ENCODE data around the gene ABCC6. TPM values are rescaled to one million over a fixed set of nuclear protein-coding genes. Genes with fewer than 3 reads are reported as not detected.
A peak's percentile ranks its signal among the peaks of the same experiment; 100 is the strongest.

The ABCC6 gene
- total RNA-seq, 1 donor from 2014 or later, result 0.23 TPM

DNA sequence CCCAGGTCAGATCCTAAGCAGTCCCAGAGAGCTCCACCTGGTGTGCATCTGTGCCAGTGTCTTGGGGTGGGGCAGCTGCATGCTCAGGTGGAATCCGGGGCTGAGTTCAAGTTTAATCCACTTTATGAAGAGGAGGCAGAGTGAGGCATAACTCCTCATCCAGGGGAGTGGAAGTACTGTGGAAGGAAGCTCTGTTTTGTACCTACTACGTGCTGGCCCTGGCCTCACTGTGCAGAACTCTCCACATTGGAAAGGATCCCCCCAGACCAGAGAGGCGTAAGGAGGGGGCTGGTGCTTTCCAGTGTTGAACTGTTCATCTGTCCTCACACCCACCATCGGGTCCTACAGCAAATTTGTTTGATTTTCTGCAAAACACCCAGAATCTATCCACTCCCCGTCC is 78.0 kb downstream of the ABCC6 start:
- DNase-seq (ENCODE audit: extremely low read depth, low read depth, low spot score), result no peak

GRCh38 chr16:16144416-16144815 is 78.9 kb downstream of the ABCC6 start:
- DNase-seq (ENCODE audit: extremely low read depth, low read depth, low spot score), result no peak

DNA sequence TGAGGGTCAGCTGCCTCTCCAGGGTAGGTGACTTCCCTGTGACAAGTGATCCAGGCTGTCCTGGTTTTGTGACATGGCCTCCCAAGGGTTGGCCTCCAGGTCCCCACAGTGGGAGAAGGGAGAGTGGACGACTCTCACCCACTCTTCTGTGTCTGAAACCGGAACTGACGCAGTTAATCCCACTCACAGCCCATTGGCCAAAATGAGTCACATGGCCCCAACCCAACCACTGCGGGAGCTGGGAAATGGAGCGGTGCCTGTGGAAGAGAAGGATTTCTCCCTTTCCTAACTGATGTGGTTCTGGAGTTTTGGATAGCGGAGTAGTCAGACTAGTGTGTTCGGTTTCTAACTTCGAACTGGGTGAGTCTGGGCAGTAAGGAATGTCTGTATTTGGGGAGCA is 79.4 kb downstream of the ABCC6 start:
- DNase-seq (ENCODE audit: extremely low read depth, low read depth, low spot score), result no peak

DNA sequence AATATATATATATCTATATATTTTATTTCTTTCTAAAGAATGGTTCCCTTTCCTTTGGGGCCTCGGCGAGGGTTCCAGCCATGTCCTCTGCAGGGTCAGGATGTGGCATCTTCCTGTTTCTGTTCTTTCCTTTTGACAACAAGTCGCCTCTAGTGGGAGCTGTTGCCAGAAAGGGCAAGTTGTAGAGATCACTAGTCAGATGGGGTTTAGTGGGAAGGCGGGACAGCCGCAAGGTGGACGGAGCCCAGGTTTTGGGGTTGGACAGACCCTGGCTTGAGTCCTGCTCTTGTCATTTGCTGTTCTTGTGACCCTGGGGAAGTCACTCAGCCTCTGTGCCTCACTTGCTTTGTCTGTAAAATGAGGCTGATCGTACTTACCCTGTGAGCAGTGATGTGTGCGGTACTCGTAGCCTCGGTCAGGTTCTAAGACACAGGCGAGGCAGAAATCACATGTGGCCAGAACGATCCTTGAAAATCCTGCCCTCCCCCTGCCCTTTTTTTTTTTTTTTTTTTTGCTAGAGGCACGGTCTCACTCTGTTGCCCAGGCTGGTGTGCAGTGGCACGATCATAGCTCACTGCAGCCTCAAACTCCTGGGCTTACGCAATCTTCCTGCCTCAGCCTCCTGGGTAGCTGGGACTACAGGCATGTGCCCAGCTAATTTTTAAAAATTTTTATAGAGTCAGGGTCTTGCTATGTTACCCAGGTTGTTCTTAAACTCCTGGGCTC is 80.1 kb downstream of the ABCC6 start:
- no peak for DNase-seq (ENCODE audit: extremely low read depth, low read depth, low spot score)

- no peak for DNase-seq (ENCODE audit: extremely low read depth, low read depth, low spot score)
Observed at GRCh38 chr16:16141784-16142396, 81.4 kb downstream of the ABCC6 start.

- DNase-seq (ENCODE audit: extremely low read depth, low read depth, low spot score), result no peak
Observed at GRCh38 chr16:16141141-16141540, 82.2 kb downstream of the ABCC6 start.

- DNase-seq (ENCODE audit: extremely low read depth, low read depth, low spot score), result no peak
Observed at GRCh38 chr16:16140537-16140936, 82.8 kb downstream of the ABCC6 start.

GRCh38 chr16:16139806-16140205 is 83.5 kb downstream of the ABCC6 start:
- no peak for DNase-seq (ENCODE audit: extremely low read depth, low read depth, low spot score)

DNA sequence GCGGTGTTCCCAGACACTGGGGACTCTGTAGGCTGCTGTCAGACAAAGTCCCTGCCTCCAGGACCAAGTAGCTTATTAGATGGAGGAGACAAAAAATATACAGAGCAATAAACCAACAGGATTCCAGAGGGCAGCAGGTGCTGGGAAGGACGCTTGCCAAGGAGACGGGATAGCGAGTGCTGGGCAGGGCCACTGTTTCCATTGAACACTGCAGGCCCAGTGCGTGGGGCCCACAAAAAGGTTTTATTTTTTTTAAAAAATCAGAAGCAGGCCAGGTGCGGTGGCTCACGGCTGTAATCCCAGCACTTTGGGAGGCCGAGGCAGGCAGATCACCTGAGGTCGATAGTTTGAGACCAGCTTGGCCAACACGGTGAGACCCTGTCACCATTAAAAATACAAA is 84.2 kb downstream of the ABCC6 start:
- DNase-seq (ENCODE audit: extremely low read depth, low read depth, low spot score), result no peak

DNA sequence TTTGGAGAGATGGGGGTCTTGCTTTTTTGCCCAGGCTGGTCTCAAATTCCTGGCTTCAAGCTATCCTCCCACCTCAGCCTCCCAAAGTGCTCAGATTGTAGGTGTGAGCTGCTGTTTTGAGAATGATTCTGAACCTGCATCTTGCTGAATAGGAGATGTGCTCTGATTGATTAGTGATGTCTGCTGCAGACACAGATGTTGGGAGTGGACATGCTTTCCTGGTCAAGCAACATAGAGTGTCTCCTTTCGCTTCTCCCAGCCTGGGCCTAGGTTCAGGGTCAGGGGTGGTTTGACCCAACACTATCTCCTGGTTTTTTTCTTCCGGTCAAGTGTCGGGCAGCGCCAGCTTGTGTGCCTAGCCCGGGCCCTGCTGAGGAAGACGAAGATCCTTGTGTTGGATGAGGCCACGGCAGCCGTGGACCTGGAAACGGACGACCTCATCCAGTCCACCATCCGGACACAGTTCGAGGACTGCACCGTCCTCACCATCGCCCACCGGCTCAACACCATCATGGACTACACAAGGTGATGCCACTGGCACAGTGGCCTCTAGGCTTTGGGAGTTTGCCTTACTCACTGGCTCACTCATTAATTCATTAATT is 85.2 kb downstream of the ABCC6 start:
- no peak for DNase-seq (ENCODE audit: extremely low read depth, low read depth, low spot score)

DNA sequence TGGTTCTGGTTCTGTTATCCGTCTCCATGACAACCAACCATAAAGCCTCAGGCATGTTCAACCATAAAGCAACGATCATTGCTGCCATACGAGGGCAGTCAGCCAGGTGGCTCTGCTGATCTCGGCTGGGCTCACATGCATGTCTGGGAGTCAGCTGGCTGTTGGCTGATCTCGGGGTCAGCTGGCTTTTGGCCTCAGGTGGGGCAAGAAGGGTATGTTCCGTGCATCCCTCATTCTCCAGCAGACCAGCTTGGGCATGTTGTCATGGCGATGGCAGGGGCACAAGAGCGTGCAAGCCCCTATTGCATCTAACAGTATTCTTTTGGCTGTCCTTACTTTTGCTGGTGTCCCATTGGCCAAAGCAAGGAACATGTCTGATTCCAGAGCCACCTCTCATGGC is 86.2 kb downstream of the ABCC6 start:
- no peak for DNase-seq (ENCODE audit: extremely low read depth, low read depth, low spot score)

- no peak for DNase-seq (ENCODE audit: extremely low read depth, low read depth, low spot score)
Observed at GRCh38 chr16:16136588-16136987, 86.7 kb downstream of the ABCC6 start.

DNA sequence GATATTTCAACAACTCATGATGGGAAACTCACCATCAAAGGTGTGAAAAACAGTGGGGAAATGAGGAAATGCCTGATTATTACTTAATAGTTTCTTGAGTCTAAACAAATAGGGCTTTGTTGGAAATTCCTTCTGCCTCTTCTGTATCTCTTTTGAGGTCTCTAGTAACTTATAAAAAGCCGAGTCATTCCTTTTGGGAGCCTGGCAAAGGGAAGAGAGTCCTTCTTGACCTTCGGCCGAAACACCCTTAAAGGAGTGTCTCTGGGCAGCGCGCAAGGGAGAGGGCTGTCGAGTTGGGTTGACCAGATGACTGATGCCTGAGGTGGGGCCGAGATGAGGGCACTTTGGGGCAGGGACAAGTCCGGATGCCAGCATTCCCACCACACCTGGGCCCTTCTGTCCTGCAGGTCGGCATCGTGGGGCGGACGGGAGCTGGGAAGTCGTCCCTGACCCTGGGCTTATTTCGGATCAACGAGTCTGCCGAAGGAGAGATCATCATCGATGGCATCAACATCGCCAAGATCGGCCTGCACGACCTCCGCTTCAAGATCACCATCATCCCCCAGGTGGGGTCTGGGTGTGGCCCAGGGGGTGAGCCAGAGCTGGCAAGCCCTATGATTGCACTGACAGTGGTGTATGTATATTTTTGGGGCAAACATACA is 89.2 kb downstream of the ABCC6 start:
- DNase-seq (ENCODE audit: extremely low read depth, low read depth, low spot score), result no peak

DNA sequence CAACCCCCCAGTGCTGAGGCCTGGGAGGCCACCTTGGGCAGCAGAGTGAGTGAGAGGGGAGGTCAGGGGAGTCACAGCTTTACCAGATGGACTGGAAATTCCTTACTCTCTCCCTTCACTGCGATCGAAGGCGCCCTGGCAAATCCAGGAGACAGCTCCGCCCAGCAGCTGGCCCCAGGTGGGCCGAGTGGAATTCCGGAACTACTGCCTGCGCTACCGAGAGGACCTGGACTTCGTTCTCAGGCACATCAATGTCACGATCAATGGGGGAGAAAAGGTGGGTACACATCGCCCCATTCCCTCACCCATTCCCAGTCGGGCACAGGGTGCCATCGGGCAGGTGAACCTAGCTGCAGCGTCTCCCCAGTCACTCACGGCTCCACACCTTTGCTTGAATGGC is 91.6 kb downstream of the ABCC6 start:
- no peak for DNase-seq (ENCODE audit: extremely low read depth, low read depth, low spot score)

DNA sequence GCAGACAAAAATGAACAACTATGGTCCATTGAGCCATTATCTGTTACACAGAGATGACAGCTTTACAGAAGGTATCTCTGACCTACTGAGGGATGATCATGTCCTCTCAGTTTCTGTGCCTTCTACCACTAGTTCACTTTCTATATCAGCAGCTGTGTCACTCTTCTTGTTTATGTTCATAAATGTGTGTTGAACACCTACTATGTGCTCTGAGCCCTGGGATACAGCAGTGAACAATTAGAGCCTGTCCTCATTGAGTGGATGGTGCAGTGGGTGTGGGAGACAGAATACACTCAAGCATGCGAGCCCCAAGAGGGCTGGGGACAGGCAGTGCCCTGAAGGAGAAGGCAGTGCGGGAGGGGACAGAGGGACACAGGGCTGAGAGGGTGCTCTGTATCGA is 92.1 kb downstream of the ABCC6 start:
- DNase-seq (ENCODE audit: extremely low read depth, low read depth, low spot score), result no peak

DNA sequence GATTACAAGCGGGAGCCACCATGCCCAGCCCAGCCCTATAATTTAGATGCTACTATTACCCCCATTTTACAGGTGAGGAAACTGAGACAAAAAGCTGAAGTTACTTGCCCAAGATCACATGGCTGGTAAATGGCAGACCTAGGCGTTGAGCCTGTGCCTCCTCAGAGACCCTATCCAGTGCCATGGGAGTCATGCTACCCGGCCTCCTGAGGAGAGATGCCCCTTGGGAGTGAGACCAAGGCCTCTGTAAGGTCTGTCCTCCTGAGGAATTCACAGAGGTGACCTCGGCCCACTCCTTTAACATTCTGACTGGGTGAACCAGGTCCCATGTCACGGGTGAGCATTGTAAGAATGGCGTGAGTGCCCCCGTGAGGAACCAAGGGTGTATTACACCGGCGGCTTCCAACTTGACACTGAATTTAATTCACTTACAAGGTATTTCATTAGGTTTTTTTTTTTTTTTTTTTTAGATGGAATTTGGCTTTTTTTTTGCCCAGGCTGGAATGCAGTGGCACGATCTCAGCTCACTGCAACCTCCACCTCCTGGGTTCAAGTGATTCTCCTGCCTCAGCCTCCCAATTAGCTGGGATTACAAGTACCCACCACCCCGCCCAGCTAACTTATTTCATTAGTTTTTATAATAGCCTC is 95.7 kb downstream of the ABCC6 start:
- peak; percentile 50 for DNase-seq (ENCODE audit: extremely low read depth, low read depth, low spot score)

- no peak for DNase-seq (ENCODE audit: extremely low read depth, low read depth, low spot score)
Observed at GRCh38 chr16:16126896-16127295, 96.4 kb downstream of the ABCC6 start.

GRCh38 chr16:16124974-16125373 is 98.3 kb downstream of the ABCC6 start:
- DNase-seq (ENCODE audit: extremely low read depth, low read depth, low spot score), result no peak

DNA sequence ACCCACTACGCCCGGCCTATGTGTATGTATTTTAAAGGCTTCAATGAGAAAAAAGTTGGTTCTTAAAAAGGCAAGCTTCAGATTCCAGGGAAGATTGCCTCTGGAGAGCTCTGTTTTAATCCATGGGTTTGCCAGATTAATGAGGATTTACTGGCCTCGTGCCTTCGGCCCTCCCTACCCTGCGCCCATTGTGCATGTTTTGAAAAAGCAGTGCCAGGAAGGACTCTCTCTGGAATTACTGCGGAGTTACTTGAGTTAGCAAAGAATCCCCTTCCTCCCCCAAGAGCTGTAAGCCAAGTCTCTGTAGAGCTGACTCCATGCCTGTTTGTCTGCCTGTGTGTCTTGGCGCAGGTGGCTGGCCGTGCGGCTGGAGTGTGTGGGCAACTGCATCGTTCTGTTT is 98.9 kb downstream of the ABCC6 start:
- no peak for DNase-seq (ENCODE audit: extremely low read depth, low read depth, low spot score)

DNA sequence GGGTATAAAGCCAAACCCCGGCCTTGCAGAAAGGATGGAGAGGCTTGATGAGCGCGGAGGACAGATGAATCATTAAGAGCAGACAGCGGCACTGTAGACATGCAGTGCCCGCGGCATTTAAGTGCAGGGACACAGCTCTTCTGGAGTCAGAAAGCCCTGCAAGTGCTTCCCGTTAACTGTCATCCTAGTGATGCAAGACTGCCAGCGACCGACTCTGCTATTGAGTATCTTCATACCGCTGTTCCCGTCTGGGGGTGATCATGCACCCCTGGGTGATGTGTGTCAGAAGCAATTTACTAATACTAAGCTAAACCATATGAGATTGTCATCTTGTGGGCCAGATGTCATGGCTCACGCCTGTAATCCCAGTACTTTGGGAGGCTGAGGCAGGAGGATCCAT is 101.0 kb downstream of the ABCC6 start:
- no peak for DNase-seq (ENCODE audit: extremely low read depth, low read depth, low spot score)

- no peak for DNase-seq (ENCODE audit: extremely low read depth, low read depth, low spot score)
Observed at GRCh38 chr16:16121185-16121727, 102.0 kb downstream of the ABCC6 start.
